Caco-2 (cell line): ENCODE measurements around the gene SKAP1. TPM values are rescaled to one million over a fixed set of nuclear protein-coding genes. Genes with fewer than 3 reads are reported as not detected.

ENCODE experiments used
- BruUV-seq: library from RNA; stranded (reverse); fragments of 400-500 nt; replicated peaks from 2 replicates; lab custom pipeline; 2021; lab: Mats Ljungman, UMichigan
- CTCF ChIA-PET: fragments of 300-600 bp; sonication (Branson Sonifier 250); formaldehyde crosslinking; loops from one replicate; lab custom pipeline; 2022; ENCODE audit warnings: antibody characterized with exemption; lab: Charles Lee
- POLR2A ChIA-PET: fragments of 300-600 bp; sonication (Branson Sonifier 250); formaldehyde crosslinking; loops from one replicate; lab custom pipeline; 2022; ENCODE audit warnings: antibody characterized with exemption; lab: Charles Lee
- DNase-seq, 2 experiments: peaks; one replicate each; pipeline versions ENCODE4 v3.0.0 to v3.0.0-alpha.2; 2020 to 2022
- H3K27me3 ChIP-seq: replicated peaks from 2 replicates; pipeline ENCODE4 v1.6.0; 2011; ENCODE audit warnings: low read length; ENCODE audit not compliant: control insufficient read depth, insufficient read depth
- H3K36me3 ChIP-seq: 2 replicates; pipeline ENCODE4 v1.5.1; 2011; ENCODE audit warnings: low read length; ENCODE audit not compliant: control insufficient read depth, insufficient read depth
- H3K4me1 ChIP-seq: fragments of 250-450 bp; sonication (Bioruptor Pico); 2 replicates; pipeline ENCODE4 v1.5.1; 2020; ENCODE audit warnings: mild to moderate bottlenecking
- H3K4me3 ChIP-seq: 2 replicates; pipeline ENCODE4 v1.5.1; 2011; ENCODE audit warnings: low read depth, mild to moderate bottlenecking, control low read depth, low read length
- H3K9me3 ChIP-seq: fragments of 250-450 bp; sonication (Bioruptor Pico); 2 replicates; pipeline ENCODE4 v1.5.1; 2020; ENCODE audit warnings: mild to moderate bottlenecking, moderate library complexity
- H3K27ac Mint-ChIP-seq: one replicate; pipeline ENCODE4 v1.8.0; 2022; ENCODE audit warnings: mixed read lengths; ENCODE audit not compliant: unreplicated experiment
- H3K27me3 Mint-ChIP-seq: one replicate; pipeline ENCODE4 v1.8.0; 2022; ENCODE audit warnings: mixed read lengths; ENCODE audit not compliant: insufficient read depth, unreplicated experiment
- H3K36me3 Mint-ChIP-seq: one replicate; pipeline ENCODE4 v1.8.0; 2022; ENCODE audit warnings: mild to moderate bottlenecking, mixed read lengths; ENCODE audit not compliant: insufficient read depth, unreplicated experiment
- H3K4me1 Mint-ChIP-seq: one replicate; pipeline ENCODE4 v1.8.0; 2022; ENCODE audit warnings: low read depth, mixed read lengths; ENCODE audit not compliant: unreplicated experiment
- H3K4me3 Mint-ChIP-seq: one replicate; pipeline ENCODE4 v1.8.0; 2022; ENCODE audit warnings: mild to moderate bottlenecking, moderate library complexity, mixed read lengths; ENCODE audit not compliant: unreplicated experiment
- H3K9me3 Mint-ChIP-seq: one replicate; pipeline ENCODE4 v1.8.0; 2022; ENCODE audit warnings: mixed read lengths; ENCODE audit not compliant: unreplicated experiment
- intact Hi-C: fragments of 100-400 bp; cut with micrococcal nuclease; formaldehyde crosslinking; loops from one replicate; pipeline ENCODE4 v1.10.0; 2022; ENCODE audit not compliant: unreplicated experiment
- total RNA-seq: library from RNA; stranded (reverse); gene quantifications from 2 replicates; pipeline ENCODE4 v1.2.3, GENCODE V29; 2022
- TF ChIP-seq, protein P1 (sequence below), 2 experiments: fragments of 200-600 bp in 1 of 2; IDR thresholded peaks; 1 replicate in 1 of 2; 2 replicates in 1 of 2; pipeline versions ENCODE4 v1.5.1 to v1.8.0; 2011 to 2022; ENCODE audit warnings: antibody characterized with exemption in 1 of 2, control low read depth in 1 of 2, inconsistent platforms in 1 of 2, low read depth in 1 of 2, low read length in 1 of 2, mild to moderate bottlenecking in 1 of 2, moderate library complexity in 1 of 2; ENCODE audit not compliant: insufficient read depth in 1 of 2, severe bottlenecking in 1 of 2, unreplicated experiment in 1 of 2

The SKAP1 gene
- total RNA-seq, 1 experiment from 2014 or later: 0.70 TPM

DNA sequence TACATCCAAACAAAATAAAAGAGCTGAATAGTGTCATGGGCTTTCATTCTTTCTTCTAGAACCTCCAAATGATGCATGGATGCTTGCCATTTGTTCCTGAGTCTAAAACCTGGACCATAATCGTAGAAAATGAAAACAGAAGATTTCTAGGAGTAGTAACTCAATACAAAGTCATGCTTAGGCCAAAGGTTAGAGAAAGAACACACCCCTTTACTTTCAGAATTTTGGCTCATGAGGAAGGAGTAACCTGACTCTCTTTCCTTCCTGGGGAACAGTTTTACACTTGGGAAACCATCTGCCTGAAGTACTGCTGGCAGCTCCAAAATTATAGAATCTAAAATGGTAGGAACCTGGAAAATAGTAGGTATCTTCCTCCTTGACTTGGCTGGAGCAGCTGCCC is 185.2 kb downstream of the SKAP1 start:
- Mint-ChIP-seq H3K9me3 (no peaks in the 10 kb centered on the region), H3K27ac (peak overlapping the region; percentile 92), H3K4me3 (peak overlapping the region; percentile 48), H3K27me3 (no peaks in the 10 kb centered on the region), H3K36me3 (peaks cover 5% of the 10 kb centered on the region), H3K4me1 (peaks cover 71% of the 10 kb centered on the region)
- no peak for DNase-seq
- BruUV-seq: TSS peak; percentile 58
- TF ChIP-seq, protein P1, sequence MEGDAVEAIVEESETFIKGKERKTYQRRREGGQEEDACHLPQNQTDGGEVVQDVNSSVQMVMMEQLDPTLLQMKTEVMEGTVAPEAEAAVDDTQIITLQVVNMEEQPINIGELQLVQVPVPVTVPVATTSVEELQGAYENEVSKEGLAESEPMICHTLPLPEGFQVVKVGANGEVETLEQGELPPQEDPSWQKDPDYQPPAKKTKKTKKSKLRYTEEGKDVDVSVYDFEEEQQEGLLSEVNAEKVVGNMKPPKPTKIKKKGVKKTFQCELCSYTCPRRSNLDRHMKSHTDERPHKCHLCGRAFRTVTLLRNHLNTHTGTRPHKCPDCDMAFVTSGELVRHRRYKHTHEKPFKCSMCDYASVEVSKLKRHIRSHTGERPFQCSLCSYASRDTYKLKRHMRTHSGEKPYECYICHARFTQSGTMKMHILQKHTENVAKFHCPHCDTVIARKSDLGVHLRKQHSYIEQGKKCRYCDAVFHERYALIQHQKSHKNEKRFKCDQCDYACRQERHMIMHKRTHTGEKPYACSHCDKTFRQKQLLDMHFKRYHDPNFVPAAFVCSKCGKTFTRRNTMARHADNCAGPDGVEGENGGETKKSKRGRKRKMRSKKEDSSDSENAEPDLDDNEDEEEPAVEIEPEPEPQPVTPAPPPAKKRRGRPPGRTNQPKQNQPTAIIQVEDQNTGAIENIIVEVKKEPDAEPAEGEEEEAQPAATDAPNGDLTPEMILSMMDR (IDR thresholded peaks at IDR 0.05; ENCODE audit: insufficient read depth in 1 of 2, low read depth in 1 of 2, low read length in 1 of 2, severe bottlenecking in 1 of 2, unreplicated experiment in 1 of 2): no peak
- CTCF ChIA-PET: interaction anchor here (0.9 to 6.2 kb wide), 7 partner anchors 15 to 76 kb away, joined by 3 to 88 read pairs (median 7); no protein-coding TSS in a partner anchor
- Histone ChIP-seq H3K27me3 (no peaks in the 10 kb centered on the region), H3K4me3 (no peak overlapping the region), H3K4me1 (peaks cover 82% of the 10 kb centered on the region), H3K9me3 (no peaks in the 10 kb centered on the region), H3K36me3 (no peaks in the 10 kb centered on the region)
- intact Hi-C loops: loop anchor here (1.0 to 5.0 kb wide), 5 partner anchors 14 to 552 kb away; no protein-coding TSS in a partner anchor
- POLR2A ChIA-PET: no interaction called here

DNA sequence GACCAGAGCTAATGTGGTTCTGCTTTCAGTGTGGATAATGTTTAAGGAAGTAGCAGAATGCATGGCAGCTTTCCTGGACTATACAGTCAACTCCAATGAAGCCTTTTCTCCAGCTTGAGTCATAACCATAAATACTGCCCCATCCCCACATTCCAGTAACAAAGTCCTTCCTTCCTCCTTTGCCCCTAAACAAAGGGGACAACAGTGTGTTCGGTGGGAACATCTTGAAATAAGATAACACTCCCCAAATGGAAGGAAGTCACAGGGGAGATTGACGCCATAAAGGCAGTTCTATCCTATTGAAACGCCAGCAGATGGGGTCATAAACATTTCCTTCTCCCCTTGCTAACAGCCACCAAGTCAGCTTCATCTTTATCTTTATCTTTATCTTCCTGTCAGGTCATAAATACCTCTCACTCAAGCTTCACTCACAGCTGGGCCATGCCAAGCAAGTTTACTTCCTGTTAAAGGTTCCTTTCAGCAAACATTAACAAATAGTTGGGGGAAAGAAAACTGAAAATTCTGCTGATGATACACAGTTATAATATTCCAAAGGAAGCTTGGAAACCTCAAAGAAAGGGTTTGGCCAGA is 185.8 kb downstream of the SKAP1 start:
- POLR2A ChIA-PET: interaction anchor here (0.7 to 1.1 kb wide), 4 partner anchors 15 to 90 kb away, joined by 3 to 4 read pairs (median 3); no protein-coding TSS in a partner anchor
- Histone ChIP-seq H3K27me3 (no peaks in the 10 kb centered on the region), H3K36me3 (no peaks in the 10 kb centered on the region), H3K4me1 (peaks cover 84% of the 10 kb centered on the region), H3K9me3 (no peaks in the 10 kb centered on the region), H3K4me3 (no peak overlapping the region)
- CTCF ChIA-PET: interaction anchor here (0.5 to 6.2 kb wide), 15 partner anchors 15 to 640 kb away, joined by 3 to 88 read pairs (median 3); partner anchors contain the start of gene CDK5RAP3
- TF ChIP-seq, protein P1 (IDR thresholded peaks at IDR 0.05; ENCODE audit: insufficient read depth in 1 of 2, low read depth in 1 of 2, low read length in 1 of 2, severe bottlenecking in 1 of 2, unreplicated experiment in 1 of 2): peak; percentile 14 to 33
- peak; percentile 91 to 96 for DNase-seq
- Mint-ChIP-seq H3K27ac (peak overlapping the region; percentile 92), H3K27me3 (no peaks in the 10 kb centered on the region), H3K4me1 (peaks cover 76% of the 10 kb centered on the region), H3K4me3 (peak overlapping the region; percentile 48), H3K36me3 (peaks cover 5% of the 10 kb centered on the region), H3K9me3 (no peaks in the 10 kb centered on the region)
- intact Hi-C loops: loop anchor here (1.0 to 5.0 kb wide), 5 partner anchors 15 to 553 kb away; no protein-coding TSS in a partner anchor
- no TSS peak for BruUV-seq

DNA sequence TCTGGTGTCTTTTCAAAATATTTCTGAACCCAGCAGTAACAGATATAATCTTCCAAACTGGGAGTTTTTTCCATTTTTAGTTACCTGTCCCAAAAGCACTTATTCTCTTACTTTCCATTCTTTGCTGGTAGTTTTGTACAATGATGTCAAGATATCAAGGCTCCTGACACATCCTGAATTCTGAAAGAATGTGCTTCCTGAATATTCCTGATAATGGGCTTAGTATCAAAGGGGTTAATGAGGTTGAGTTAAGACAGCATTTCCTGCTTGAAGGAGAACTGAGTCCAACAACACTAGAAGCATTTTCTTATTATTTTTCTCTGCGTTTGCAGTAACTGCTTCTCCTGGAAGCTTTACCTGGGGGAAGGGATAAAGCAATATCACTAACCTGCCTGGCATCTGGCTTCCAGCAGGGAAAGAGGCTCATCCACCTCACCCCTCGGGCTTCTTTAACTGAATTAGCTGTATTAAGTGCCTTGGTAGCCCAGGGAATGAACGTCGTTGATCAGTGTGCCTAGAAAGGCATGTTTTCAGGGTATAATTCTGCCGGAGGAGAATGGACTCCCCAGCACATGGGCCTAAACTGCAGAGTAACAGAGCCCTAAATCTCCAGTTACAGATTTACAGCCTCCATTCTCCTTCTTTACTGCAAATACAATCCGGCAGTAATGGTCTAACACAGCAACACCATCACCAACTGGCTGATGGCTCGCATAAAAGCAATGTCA is 188.1 kb downstream of the SKAP1 start:
- H3K36me3 ChIP-seq: no peaks in the 10 kb centered on the region
- Mint-ChIP-seq H3K4me3 (no peak overlapping the region), H3K36me3 (peaks cover 5% of the 10 kb centered on the region), H3K4me1 (peaks cover 64% of the 10 kb centered on the region), H3K27me3 (no peaks in the 10 kb centered on the region), H3K9me3 (peaks cover 10% of the 10 kb centered on the region), H3K27ac (no peak overlapping the region)
- TF ChIP-seq, protein P1 (IDR thresholded peaks at IDR 0.05; ENCODE audit: insufficient read depth in 1 of 2, low read depth in 1 of 2, low read length in 1 of 2, severe bottlenecking in 1 of 2, unreplicated experiment in 1 of 2): no peak
- no TSS peak for BruUV-seq
- intact Hi-C loops: loop anchor here (5.0 kb wide), 1 partner anchor 555 kb away; no protein-coding TSS in a partner anchor
- no peak for DNase-seq
- H3K27me3 ChIP-seq: no peaks in the 10 kb centered on the region
- CTCF ChIA-PET: interaction anchor here (1.3 kb wide), 1 partner anchor 26 kb away, joined by 7 read pairs; no protein-coding TSS in a partner anchor
- H3K9me3 ChIP-seq: no peaks in the 10 kb centered on the region
- H3K4me1 ChIP-seq: peaks cover 70% of the 10 kb centered on the region
- POLR2A ChIA-PET: interaction anchor here (0.6 kb wide), 2 partner anchors 122 to 158 kb away, joined by 3 read pairs; no protein-coding TSS in a partner anchor
- no peak overlapping the region for H3K4me3 ChIP-seq
